Measurements from ENCODE around the gene NAP1L4.
A peak's percentile ranks its signal among the peaks of the same experiment; 100 is the strongest.
"Not testable (repeated sequence)": the region's sequence is repeated elsewhere in the genome, so short reads cannot be mapped to it uniquely, and the experiment has no call there.

Gene NAP1L4

DNA sequence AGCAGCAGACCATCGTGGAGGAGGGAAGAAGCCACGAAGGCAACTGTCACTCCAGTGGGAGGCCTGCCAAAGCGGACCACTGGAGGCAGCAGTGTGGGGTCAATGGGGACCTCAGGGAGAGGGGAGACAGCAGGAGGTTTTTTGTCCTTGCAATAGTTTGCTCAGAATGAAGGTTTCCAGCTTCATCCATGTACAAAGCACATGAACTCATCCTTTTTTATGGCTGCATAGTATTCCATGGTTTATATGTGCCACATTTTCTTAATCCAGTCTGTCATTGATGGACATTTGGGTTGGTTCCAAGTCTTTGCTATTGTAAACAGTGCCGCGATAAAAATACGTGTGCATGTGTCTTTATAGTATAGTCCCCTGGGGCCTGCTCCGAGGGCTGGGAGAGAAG lies 86.8 kb downstream of the NAP1L4 start:
- not testable (repeated sequence) for DNase-seq (ENCODE audit: low read depth, low spot score)

GRCh38 chr11:2904153-2905052 lies 87.7 kb downstream of the NAP1L4 start:
- DNase-seq (ENCODE audit: low read depth, low spot score), result no peak

DNA sequence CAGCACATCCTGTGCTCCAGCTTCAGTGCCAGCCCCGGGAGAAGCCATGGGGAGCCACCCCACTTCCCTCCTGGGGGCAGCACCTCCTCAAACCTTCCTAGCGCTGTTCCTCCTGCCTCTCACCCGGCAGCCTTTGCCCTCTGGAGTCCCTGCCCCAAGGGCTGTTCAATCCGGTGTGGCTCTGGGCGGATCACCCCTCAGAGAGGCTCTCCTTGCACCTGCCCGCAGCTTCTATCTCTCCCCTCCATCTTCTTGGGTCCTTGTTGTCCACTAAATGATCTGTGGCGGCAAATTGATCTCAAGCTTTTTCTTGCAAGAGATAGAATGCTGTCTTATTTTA lies 88.5 kb downstream of the NAP1L4 start:
- DNase-seq (ENCODE audit: low read depth, low spot score), result no peak

DNA sequence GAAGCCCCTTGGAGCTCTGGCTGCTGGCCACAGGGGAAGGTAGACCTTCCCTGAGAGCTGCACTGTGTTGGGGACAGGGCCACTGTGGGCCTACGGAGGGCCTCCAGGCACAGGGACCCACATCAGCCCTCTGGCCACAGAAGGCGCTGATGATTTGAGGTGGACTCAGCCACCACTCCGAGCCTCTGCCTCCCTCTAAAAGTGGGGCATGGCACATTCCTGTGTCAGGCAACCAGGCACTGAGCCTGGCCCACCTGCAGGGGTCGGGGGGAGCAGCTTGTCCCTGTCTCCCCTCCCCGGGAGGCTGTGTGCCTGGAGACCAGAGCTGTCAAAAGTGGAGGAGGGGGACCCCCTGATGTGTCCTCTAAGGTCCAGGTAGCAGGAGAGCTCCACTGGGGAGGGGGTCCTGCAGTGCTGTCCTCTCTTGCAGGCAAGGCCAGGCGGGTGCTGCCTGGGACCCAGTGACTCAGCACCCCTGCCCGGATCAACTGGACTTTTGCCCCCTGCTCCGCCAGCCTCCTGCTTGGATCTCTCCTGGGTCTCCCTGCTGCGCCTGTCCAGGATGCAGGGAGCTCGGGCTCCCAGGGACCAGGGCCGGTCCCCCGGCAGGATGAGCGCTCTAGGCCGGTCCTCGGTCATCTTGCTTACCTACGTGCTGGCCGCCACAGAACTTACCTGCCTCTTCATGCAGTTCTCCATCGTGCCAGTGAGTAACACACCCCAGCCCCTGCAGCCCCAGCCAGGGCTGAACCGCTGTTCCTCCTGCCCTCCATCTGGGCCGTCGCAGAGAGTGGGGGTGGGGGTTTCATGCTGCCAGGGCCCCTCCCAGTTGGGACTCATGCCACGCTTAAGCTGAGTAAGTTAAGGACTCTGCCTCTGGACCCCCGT lies 89.1 kb downstream of the NAP1L4 start:
- DNase-seq (ENCODE audit: low read depth, low spot score), result no peak

DNA sequence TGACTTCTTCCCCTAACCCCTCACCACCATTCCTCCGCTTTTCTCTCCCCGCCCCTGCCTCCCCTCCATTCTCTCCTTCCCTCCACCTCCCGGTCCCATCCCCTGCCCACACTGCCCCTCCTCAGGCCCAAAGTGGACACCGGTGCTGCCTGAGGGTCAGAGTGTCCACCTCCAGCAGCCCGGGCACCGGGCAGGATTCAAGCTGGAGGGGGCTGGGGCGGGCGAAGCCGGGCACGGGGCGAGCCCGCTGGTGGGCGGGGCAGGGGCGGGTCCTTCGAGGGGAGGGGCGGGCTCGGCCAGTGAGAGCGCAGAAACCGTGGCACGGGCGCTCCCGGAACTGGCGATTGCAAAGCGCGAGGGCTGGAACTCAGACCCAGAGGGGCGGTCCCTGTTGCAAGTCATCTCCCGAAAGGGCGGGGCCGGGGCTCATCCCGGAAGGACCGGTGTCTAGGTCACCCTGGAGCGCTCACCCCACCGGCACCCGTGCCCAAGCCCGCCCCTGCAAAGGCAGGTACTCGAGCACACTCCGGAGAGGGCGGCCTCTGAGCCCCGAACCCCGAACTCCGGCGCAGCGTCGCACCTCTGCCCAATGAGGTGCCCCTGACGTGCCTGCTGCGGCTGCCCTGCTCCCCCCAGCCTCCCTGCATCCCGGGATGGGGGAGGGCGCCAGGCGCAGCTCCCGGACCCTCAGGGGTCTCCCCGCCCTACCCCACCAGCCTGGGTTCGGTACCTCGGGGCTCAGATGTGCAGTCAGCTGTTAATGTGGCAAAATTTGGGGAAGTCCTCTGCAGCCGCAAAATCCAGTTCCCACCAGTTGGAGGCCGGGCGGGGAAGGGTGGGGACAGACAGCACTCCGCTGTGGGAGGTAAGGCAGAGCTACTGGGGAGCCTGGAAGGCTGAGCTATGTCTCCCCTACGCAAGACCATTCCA lies 90.0 kb downstream of the NAP1L4 start:
- peak; percentile 89 for DNase-seq (ENCODE audit: low read depth, low spot score)

DNA sequence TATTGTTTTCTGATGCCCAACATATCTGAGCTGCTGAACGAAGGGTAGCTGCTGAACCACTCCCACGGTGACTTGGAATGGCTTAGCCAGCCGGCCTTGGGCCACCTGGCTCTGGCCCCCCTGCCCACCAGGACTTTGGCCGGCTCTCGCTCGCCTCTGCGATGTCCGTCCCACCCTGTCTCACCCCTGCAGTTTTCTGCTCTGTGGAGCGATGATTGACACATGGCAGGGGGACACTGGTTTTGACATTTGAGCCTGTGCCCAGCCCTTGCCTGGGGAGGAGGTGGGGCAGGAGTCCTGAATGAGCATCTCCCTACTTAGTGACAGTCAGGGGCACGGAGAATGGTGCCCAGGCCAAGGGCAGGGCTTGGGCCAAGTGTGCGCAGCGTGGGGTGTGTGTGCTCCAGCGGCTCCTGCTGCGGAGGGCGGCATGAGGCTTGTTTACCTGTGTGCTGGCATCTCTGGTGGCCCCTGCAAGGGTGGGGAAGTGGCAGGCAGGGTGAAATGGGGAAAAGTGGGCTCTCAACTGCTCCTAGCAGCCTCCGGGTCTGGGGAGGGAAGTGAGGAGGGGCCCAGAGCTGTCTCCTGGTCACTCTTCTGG lies 90.8 kb downstream of the NAP1L4 start:
- no peak for DNase-seq (ENCODE audit: low read depth, low spot score)

DNA sequence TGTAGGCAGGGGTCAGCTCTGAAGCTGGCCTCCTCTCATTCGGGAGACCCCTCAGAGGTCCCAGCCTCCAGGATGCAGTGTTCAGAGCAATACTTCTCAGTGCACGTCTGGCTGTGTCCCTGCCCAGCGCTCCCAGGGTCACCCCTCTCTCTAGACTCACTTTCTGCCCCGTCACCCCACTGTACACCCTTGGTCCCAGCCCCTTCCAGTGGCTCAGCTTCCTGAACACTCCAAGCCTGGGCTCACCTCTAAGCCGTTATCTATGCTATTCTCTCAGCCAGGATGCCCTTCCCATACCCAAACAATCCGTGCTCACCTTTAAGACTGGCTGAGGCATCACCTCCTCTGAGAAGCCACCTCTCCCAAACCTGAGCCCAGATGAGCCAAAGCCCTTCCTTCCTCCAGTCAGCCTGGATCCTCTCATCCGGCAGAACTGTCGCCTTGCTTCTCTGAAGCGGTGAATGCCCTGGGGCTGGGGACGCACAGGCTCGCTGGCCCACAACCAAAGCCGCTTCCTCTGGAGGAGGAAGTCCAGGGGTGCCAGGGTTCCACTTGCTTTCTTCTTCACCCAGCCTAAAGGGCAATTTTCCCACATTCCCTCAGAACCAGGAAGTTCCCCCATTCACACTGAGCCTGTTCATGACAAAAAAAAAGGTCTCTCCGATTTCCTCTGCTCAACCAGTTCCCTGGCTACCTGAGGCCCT lies 92.9 kb downstream of the NAP1L4 start:
- no peak for DNase-seq (ENCODE audit: low read depth, low spot score)

DNA sequence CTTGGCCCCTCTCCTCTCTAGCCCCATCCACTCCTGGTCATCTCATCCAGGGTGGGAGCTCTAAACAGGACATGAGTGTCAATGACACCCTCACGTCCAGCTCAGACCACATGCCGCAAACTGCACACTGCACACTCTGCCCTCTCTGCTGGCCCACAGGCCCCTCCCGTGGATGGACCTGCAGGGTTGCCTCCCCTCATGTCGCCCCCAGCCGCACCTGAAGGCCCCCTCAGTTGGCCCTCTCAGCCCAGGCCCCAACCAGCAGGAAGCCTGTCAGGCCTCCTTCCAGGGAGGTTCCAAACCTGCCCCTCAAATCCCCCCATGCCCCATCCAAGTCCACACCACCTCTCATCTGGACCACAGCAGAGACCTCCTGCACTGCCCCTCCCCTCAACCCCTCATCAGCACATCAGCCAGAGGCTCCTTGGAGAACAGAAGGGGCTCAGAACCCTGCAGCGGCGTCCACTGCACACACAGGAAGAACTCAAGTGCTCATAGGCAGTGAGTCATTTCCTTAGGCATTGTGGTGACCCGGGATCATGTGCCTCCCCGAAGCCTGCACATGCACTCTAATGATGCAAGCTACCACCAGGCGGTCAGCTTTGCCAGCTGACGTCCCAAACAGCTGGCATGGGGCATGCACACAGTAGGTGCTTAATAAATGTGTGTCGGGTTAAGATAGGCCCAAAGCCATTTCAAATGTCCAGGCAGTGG lies 93.6 kb downstream of the NAP1L4 start:
- no peak for DNase-seq (ENCODE audit: low read depth, low spot score)

DNA sequence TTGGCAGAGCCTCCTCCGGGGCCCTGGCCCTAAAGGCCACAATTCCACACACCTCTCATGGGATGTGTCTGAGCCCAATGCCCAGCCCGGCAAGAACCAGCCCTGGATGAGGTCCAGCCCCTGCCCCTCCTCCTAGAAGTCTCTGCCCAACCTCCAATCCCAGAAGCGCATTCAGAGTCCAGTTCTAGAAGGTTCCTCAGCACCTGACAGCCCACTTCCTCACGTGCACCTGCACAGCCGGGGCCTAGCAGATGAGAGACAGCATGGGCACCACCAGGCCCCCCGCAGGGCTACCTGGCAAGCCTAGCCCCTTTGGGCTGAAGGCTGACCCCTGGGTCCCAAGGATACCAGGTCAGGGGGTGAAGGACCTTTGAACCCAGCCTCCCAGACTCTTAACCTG lies 95.1 kb downstream of the NAP1L4 start:
- DNase-seq (ENCODE audit: low read depth, low spot score), result no peak

- no peak for DNase-seq (ENCODE audit: low read depth, low spot score)
Observed at GRCh38 chr11:2896047-2896446, 96.1 kb downstream of the NAP1L4 start.

Measured in ELF-1 (cell line).